ENCODE results near the gene NTF4.

DNA sequence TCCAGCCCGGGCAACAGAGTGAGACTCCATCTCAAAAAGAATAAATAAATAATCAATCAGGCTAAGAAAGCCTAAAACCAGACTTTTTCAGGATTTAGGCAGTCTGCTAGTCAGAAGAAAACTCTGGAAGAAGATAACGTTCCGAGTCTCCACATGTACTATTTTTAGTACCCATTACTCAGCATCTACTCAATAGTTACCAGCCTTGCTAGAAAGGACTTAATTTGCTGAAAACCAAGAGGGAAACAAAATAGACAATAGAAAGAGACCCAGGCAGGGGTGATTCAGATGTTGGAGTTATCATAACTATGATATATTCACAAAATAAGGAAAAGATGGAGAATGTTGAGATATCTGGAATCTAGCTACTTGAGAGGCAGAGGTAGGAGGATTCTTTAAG lies 45.9 kb upstream of the NTF4 start:
- TF ChIP-seq ARNT (IDR thresholded peaks at IDR 0.05) = no peak
- TF ChIP-seq ELF4 (IDR thresholded peaks at IDR 0.05) = no peak
- TF ChIP-seq NFRKB (IDR thresholded peaks at IDR 0.05) = no peak
- TF ChIP-seq FOXK2 (IDR thresholded peaks at IDR 0.05) = no peak
- TF ChIP-seq HDGF (IDR thresholded peaks at IDR 0.05; ENCODE audit: borderline replicate concordance) = no peak
